ENCODE measurements around the gene MCC.

The MCC gene

GRCh38 chr5:113127021-113127420 is 361.2 kb downstream of the MCC start:
- no peak for DNase-seq

- no peak for DNase-seq
Measured at GRCh38 chr5:113125371-113125770, 362.9 kb downstream of the MCC start.

- no peak for DNase-seq
Measured at GRCh38 chr5:113124914-113125313, 363.3 kb downstream of the MCC start.

GRCh38 chr5:113124265-113124664 is 364.0 kb downstream of the MCC start:
- no peak for DNase-seq

- no peak for DNase-seq
Measured at GRCh38 chr5:113123618-113124017, 364.6 kb downstream of the MCC start.

GRCh38 chr5:113122053-113122452 is 366.2 kb downstream of the MCC start:
- no peak for DNase-seq

- DNase-seq: no peak
Measured at GRCh38 chr5:113119246-113119924, 368.9 kb downstream of the MCC start.

- DNase-seq: no peak
Measured at GRCh38 chr5:113118765-113119164, 369.5 kb downstream of the MCC start.

- DNase-seq: no peak
Measured at GRCh38 chr5:113118298-113118697, 370.0 kb downstream of the MCC start.

GRCh38 chr5:113117543-113118115 is 370.6 kb downstream of the MCC start:
- no peak for DNase-seq

- DNase-seq: no peak
Measured at GRCh38 chr5:113115956-113116355, 372.3 kb downstream of the MCC start.

GRCh38 chr5:113115061-113115460 is 373.2 kb downstream of the MCC start:
- DNase-seq: no peak

GRCh38 chr5:113114559-113114958 is 373.7 kb downstream of the MCC start:
- DNase-seq: no peak

- DNase-seq: no peak
Measured at GRCh38 chr5:113112435-113112834, 375.8 kb downstream of the MCC start.

GRCh38 chr5:113110117-113110516 is 378.1 kb downstream of the MCC start:
- DNase-seq: no peak

- no peak for DNase-seq
Measured at GRCh38 chr5:113109344-113109743, 378.9 kb downstream of the MCC start.

- no peak for DNase-seq
Measured at GRCh38 chr5:113108485-113108884, 379.8 kb downstream of the MCC start.

GRCh38 chr5:113106821-113107220 is 381.4 kb downstream of the MCC start:
- no peak for DNase-seq

GRCh38 chr5:113105693-113106280 is 382.5 kb downstream of the MCC start:
- DNase-seq: no peak

GRCh38 chr5:113103330-113103729 is 384.9 kb downstream of the MCC start:
- DNase-seq: no peak

GRCh38 chr5:113102121-113102531 is 386.1 kb downstream of the MCC start:
- no peak for DNase-seq

GRCh38 chr5:113100981-113101380 is 387.3 kb downstream of the MCC start:
- no peak for DNase-seq

- DNase-seq: no peak
Measured at GRCh38 chr5:113099822-113100221, 388.4 kb downstream of the MCC start.

- DNase-seq: no peak
Measured at GRCh38 chr5:113098378-113098777, 389.9 kb downstream of the MCC start.

GRCh38 chr5:113095831-113096230 is 392.4 kb downstream of the MCC start:
- no peak for DNase-seq
